Tibial nerve (tissue), 4 donors: Measurements from ENCODE around the gene RRM1. TPM values are rescaled to one million over a fixed set of nuclear protein-coding genes. Genes with fewer than 3 reads are reported as not detected.

ENCODE experiments used
- DNase-seq, 2 donors: peaks; one replicate each; pipeline ENCODE4 v3.0.0-alpha.2; 2019; ENCODE audit warnings: low spot score in 2 of 2
- H3K27ac ChIP-seq, 4 donors: fragments of 200-600 bp; sonication (generic) in 3 of 4; one replicate each; pipeline ENCODE4 v1.5.1; 2017 to 2019; ENCODE audit warnings: mild to moderate bottlenecking in 1 of 4
- H3K27me3 ChIP-seq, 2 donors: fragments of 200-600 bp; sonication (generic) in 1 of 2; one replicate each; pipeline versions ENCODE4 v1.5.1 to v1.6.0; 2017 to 2019
- H3K36me3 ChIP-seq, 3 donors: fragments of 200-600 bp; sonication (generic); one replicate each; pipeline ENCODE4 v1.5.1; 2018 to 2019
- H3K4me1 ChIP-seq, 4 donors: fragments of 200-600 bp; sonication (generic) in 3 of 4; one replicate each; pipeline ENCODE4 v1.5.1; 2017 to 2019
- H3K4me3 ChIP-seq, 4 donors: fragments of 200-600 bp; sonication (generic) in 3 of 4; one replicate each; pipeline ENCODE4 v1.5.1; 2017 to 2019; ENCODE audit warnings: mild to moderate bottlenecking in 1 of 4, moderate library complexity in 1 of 4
- H3K9me3 ChIP-seq, 4 donors: fragments of 200-600 bp; sonication (generic) in 3 of 4; one replicate each; pipeline ENCODE4 v1.5.1; 2017 to 2019
- CTCF ChIP-seq, 5 experiments: fragments of 200-600 bp in 3 of 5; fragments of 450-650 bp in 2 of 5; sonication (generic) in 3 of 5; IDR thresholded peaks; one replicate each; pipeline ENCODE4 v1.5.1; 2016 to 2019; ENCODE audit warnings: antibody characterized with exemption in 5 of 5, mild to moderate bottlenecking in 3 of 5, moderate library complexity in 2 of 5
- EP300 ChIP-seq, 2 donors: sonication (generic); formaldehyde crosslinking; IDR thresholded peaks; one replicate each; pipeline ENCODE4 v1.6.1; 2017; ENCODE audit warnings: antibody characterized with exemption in 2 of 2, mild to moderate bottlenecking in 1 of 2
- POLR2A ChIP-seq, 2 donors: fragments of 450-650 bp; IDR thresholded peaks; one replicate each; pipeline ENCODE4 v1.6.1; 2017; ENCODE audit warnings: antibody characterized with exemption in 2 of 2, mild to moderate bottlenecking in 2 of 2, moderate library complexity in 2 of 2
- WGBS, 2 donors: methylation state at CpG; one replicate each; pipeline ENCODE4 v1.1.5; 2018; 5-methylcytosine and 5-hydroxymethylcytosine counted together
- total RNA-seq, 4 donors: library from RNA; depleted of rRNA; stranded (reverse); fragments of >200 nt; gene quantifications; one replicate each; pipeline ENCODE4 v1.1.0, GENCODE V29; 2016

The RRM1 gene
- total RNA-seq, 4 donors from 2014 or later, result 23.3 to 35.2 (median 31.5) TPM

GRCh38 chr11:4064278-4064955, 30.2 kb upstream of the RRM1 start:
- TF ChIP-seq EP300 (IDR thresholded peaks at IDR 0.05) (no peak), CTCF (IDR thresholded peaks at IDR 0.05) (no peak), POLR2A (IDR thresholded peaks at IDR 0.05) (no peak)
- no peak for DNase-seq
- Histone ChIP-seq H3K9me3 (no peaks in the 10 kb centered on the region), H3K4me3 (no peak overlapping the region), H3K36me3 (peaks cover 0 to 23% (median 0%) of the 10 kb centered on the region in 3 donors), H3K27ac (no peak overlapping the region), H3K27me3 (no peaks in the 10 kb centered on the region), H3K4me1 (peaks cover 0 to 20% (median 11%) of the 10 kb centered on the region in 4 donors)
- 94 to 100% methylated on average over 1 of the region's 1 CpG for WGBS, 2 donors

DNA sequence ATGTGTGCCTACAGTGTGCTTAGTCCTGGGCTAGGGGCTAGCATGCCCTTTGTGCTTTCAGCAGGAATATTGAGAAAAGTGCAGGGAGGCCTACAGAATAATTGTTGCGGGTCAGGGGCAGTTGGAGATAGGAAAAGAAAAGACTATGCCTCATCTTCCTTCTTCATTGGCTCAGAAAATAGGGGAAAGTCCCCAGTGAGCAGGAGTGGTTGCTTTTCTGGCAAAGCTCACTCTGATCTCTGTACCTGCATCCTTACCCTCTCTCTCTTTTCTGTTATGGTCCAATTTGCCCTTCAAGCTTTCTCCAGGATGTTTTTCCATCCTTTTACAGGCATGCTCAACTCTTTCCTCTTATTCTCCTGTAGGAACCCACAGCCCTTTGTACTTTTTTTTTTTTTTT, 29.5 kb upstream of the RRM1 start:
- no peaks in the 10 kb centered on the region for H3K9me3 ChIP-seq
- peaks cover 0 to 20% (median 13%) of the 10 kb centered on the region in 4 donors for H3K4me1 ChIP-seq
- H3K4me3 ChIP-seq, result no peak overlapping the region
- TF ChIP-seq CTCF (IDR thresholded peaks at IDR 0.05), result no peak
- TF ChIP-seq POLR2A (IDR thresholded peaks at IDR 0.05), result no peak
- TF ChIP-seq EP300 (IDR thresholded peaks at IDR 0.05), result no peak
- no peak overlapping the region for H3K27ac ChIP-seq
- H3K27me3 ChIP-seq, result no peaks in the 10 kb centered on the region
- DNase-seq, result no peak
- peaks cover 0 to 17% (median 0%) of the 10 kb centered on the region in 3 donors for H3K36me3 ChIP-seq
- WGBS, 2 donors, result 94 to 96% methylated on average over 1 of the region's 1 CpG

DNA sequence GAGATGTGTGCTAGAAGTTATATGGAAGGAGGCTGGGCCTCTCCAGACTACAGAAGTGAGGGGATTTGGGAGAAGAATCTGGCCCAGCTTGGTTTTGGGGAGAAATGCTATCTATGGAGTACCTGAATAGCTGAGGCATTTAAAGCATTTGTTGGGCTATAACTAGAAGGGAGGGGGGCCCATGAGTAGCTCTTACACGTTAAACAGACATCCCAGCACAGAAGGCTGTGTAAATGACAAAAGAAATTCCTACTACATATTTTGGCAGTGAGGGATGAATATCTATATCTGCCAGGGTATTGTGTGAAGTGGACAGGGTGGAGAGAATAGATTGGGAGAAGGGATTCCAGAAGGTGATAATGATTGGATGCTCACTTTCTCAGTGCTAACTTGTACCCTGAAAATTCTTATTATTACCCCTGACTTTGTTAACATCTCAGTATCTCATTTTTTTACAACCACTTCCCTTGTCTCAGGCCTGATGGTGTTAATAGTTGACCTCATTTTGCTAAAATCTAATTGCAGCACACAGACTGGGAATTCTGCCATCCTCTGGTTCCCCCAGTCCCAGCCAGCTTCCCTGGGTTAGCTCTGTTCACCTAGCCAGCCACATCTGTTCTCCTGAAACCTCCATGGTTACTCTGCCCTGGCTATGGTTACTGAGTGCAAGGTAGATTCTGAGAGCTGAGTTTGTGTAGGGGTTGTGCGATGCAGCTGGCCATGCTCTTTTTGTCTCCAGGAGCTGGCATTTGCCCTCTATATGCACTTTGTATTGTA, 28.8 kb upstream of the RRM1 start:
- Histone ChIP-seq H3K4me3 (no peak overlapping the region), H3K4me1 (peaks cover 0 to 20% (median 13%) of the 10 kb centered on the region in 4 donors), H3K27ac (no peak overlapping the region), H3K9me3 (no peaks in the 10 kb centered on the region), H3K27me3 (no peaks in the 10 kb centered on the region), H3K36me3 (peaks cover 0 to 10% (median 0%) of the 10 kb centered on the region in 3 donors)
- DNase-seq, result no peak
- WGBS, 2 donors, result 51 to 62% methylated on average over 2 of the region's 2 CpGs
- TF ChIP-seq POLR2A (IDR thresholded peaks at IDR 0.05) (no peak), EP300 (IDR thresholded peaks at IDR 0.05) (no peak), CTCF (IDR thresholded peaks at IDR 0.05) (no peak)

DNA sequence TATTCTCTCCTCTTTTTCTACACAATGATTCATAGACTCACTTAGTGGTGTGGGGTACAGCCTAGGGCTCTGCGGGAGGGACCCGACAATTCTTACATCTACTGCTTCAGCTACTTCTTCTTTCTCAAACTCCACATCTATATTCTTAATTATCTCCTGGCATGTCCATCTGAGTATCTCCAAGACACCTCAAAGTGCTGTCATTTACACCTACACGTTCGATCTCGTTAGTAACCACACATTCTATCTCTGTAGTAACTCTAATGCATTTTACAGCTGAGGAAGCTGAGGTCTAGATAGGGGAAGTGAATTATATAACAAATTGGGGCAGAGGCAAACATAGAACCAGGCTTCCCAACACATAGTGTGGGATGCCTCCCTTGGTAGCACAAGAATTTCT, 27.7 kb upstream of the RRM1 start:
- H3K4me1 ChIP-seq, result peaks cover 0 to 20% (median 13%) of the 10 kb centered on the region in 4 donors
- TF ChIP-seq EP300 (IDR thresholded peaks at IDR 0.05) (no peak), POLR2A (IDR thresholded peaks at IDR 0.05) (no peak), CTCF (IDR thresholded peaks at IDR 0.05) (no peak)
- H3K27me3 ChIP-seq, result no peaks in the 10 kb centered on the region
- H3K27ac ChIP-seq, result no peak overlapping the region
- no peak overlapping the region for H3K4me3 ChIP-seq
- H3K9me3 ChIP-seq, result no peaks in the 10 kb centered on the region
- 70 to 72% methylated on average over 5 of the region's 5 CpGs for WGBS, 2 donors
- peaks cover 0 to under 1% (median 0%) of the 10 kb centered on the region in 3 donors for H3K36me3 ChIP-seq
- no peak for DNase-seq

GRCh38 chr11:4068962-4069361, 25.6 kb upstream of the RRM1 start:
- H3K9me3 ChIP-seq, result no peaks in the 10 kb centered on the region
- H3K27me3 ChIP-seq, result no peaks in the 10 kb centered on the region
- no peak overlapping the region for H3K4me3 ChIP-seq
- H3K4me1 ChIP-seq, result peaks cover 0 to 27% (median 16%) of the 10 kb centered on the region in 4 donors
- H3K36me3 ChIP-seq, result peaks cover 0 to under 1% (median 0%) of the 10 kb centered on the region in 3 donors
- no peak for DNase-seq
- 29 to 54% methylated on average over 1 of the region's 1 CpG for WGBS, 2 donors
- TF ChIP-seq EP300 (IDR thresholded peaks at IDR 0.05), result no peak
- TF ChIP-seq POLR2A (IDR thresholded peaks at IDR 0.05), result no peak
- TF ChIP-seq CTCF (IDR thresholded peaks at IDR 0.05), result no peak
- H3K27ac ChIP-seq, result peak overlapping the region in 1 of 4 donors; percentile 44
